GM19238 (cell line): ENCODE results near the gene GPR176.
A peak's percentile ranks its signal among the peaks of the same experiment; 100 is the strongest.

ENCODE experiments used
- DNase-seq: peaks from one replicate; pipeline ENCODE4 v3.0.0; 2011; ENCODE audit warnings: low spot score; ENCODE audit not compliant: insufficient read length

Gene GPR176

DNA sequence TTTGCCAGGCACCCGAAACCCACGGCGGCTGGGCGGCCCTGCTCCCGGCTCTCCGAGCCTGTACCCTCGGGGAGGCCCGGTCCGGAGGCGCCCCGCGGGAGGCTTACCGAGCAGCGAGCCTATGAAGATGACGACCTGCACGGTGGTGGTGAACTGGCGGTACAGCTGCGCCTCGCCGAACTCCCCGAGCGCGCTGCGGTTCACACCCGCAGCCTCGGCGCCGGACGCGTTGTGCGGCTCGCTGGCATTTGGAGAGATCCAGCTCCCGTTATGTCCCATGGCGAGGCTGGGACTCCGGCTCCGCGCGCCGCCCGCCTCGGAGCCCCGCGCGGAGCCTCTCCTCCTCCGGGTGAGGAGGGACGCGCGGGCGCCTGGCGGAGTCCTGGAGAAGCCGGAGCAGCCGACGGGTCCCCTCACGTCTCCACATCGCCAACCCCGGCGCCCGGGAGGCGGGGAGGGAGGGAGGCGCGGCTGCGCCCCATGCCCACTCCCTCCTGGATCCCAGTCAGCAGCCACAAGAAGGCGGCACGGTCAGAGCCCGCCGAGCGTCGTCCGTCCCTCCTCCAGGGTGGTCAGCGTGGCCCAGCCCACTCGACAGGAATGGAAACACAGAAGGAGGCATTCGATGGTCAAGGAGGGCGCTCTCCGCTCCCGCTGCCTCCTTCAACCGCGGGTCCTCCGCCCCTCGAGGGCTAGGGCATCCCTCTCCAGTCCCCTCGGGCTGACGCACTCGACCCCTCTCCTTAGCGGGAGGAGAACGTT lies at the start of gene GPR176:
GPR176 (minus strand) TSS at position 519 of the 762 bp plus-strand sequence; CDS start at position 279, 240 bp downstream.
- DNase-seq, result peak; percentile 19

DNA sequence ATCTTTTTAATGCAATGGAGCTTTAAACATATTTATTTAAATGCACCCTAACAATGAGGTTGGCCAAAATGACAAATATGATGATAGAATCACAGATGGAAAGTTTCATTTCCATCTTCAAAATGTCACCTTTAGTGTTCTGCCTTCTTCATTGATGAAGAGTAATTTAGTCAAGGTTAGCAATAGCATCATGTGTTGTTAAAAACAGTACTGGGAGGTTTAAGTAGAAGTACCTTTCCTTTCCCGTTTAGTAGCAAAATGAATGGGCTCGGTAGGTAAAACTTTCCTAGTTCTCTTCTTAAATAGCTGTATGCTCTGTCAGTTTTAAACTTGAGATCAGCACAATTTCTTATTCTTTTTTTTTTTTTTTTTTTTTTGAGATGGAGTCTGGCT lies 48.9 kb upstream of the GPR176 start:
- no peak for DNase-seq

GRCh38 chr15:39968273-39969001 lies 48.4 kb upstream of the GPR176 start:
- no peak for DNase-seq

- DNase-seq, result no peak
These were observed 46.5 kb upstream of the GPR176 start for GRCh38 chr15:39966521-39966920.

DNA sequence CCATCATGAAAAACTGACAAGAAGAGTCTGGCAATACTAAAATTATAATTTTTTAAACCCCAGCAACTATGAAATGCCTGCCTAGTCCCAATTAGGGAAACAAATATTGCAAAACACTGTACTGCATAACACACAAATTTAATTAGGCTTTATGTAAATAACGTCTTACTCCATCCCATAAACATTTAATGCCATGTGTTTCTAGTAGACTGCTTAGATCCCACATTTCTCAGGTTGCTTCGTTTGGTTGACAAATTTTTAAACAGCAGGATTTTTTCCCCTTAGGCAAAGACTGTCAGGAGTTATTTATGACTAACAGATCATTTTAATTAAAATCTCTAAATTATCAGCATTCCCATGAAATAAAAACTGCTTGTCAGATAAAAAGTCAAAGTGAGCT lies 43.7 kb upstream of the GPR176 start:
- no peak for DNase-seq

DNA sequence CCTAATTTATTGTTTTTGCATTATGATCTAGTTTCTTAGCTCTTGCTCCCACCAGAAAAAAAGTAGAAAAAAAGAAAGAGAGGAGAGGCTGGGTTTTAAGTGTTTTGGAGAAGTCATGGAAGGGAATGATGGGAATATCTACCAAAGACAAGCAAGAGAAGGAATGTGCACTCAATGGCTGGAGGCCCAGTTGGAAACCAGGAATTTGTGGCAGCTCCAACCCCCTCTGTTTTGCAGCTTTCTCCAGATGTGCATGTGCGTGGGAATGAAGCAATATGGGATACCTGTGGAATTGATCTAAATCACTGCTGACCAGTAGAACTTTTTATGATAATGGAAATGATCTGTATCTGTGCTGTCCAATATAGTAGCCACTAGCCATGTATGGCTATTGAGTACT lies 41.0 kb upstream of the GPR176 start:
- no peak for DNase-seq

DNA sequence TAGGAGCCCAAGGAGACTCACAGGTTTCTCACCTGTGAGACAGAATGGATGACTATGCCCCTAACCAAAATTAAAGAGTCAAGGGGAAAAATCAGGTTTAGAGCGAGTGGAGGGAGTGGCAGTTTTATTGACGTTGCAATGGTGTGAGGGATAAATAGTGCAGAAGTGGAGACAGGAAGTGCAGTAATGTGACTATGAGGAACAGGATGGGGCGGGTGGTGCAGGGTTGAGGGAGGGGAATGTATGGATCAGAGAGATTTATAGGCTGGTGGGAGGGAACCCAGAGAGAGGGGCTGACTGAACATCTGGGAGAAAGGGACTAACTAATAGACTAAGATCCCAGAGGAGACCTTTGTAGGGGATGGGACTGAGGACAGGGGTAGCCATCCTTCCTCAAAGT lies 40.3 kb upstream of the GPR176 start:
- DNase-seq, result no peak

GRCh38 chr15:39959411-39959810 lies 39.3 kb upstream of the GPR176 start:
- DNase-seq, result no peak

DNA sequence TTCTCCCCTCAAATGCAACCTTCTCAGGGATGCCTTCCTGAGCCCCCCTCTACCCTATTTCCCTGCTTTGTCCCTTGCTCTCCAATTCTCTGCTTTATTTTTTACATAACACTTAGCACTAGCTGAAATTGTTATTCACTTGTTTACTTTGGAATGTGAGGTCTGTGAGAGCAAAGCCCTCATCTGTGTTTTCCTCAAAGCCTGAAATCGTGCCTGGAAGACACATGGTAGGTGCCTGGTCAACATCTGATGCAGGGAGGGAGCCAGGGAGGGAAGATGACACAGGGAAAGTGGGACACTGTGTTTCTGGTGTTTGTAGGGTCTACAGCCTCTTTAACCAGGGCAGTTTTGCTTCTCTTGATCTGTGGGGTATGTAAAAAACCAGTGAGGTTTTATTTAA lies 37.4 kb upstream of the GPR176 start:
- DNase-seq, result no peak

GRCh38 chr15:39953521-39953920 lies 33.5 kb upstream of the GPR176 start:
- DNase-seq, result no peak

GRCh38 chr15:39951561-39951960 lies 31.5 kb upstream of the GPR176 start:
- DNase-seq, result no peak

GRCh38 chr15:39948817-39949216 lies 28.8 kb upstream of the GPR176 start:
- DNase-seq, result no peak

GRCh38 chr15:39947401-39948197 lies 27.5 kb upstream of the GPR176 start:
- DNase-seq, result no peak

DNA sequence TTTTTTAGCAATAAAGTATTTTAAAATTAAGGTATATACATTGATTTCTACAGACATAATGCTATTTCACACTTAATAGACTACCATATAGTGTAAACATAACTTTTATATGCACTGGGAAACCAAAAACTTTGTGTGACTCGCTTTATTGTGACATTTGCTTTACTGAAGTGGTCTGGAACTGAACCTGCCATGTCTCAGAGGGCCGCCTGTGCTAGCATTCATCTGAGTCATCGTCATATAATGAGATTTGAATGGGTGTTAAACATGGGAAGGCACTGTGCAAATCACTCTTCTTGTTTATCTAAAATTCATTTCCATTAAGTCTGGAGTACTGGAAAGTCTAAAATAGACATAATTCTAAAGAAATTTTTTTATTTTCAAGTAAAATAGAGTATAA lies 26.8 kb upstream of the GPR176 start:
- DNase-seq, result no peak

DNA sequence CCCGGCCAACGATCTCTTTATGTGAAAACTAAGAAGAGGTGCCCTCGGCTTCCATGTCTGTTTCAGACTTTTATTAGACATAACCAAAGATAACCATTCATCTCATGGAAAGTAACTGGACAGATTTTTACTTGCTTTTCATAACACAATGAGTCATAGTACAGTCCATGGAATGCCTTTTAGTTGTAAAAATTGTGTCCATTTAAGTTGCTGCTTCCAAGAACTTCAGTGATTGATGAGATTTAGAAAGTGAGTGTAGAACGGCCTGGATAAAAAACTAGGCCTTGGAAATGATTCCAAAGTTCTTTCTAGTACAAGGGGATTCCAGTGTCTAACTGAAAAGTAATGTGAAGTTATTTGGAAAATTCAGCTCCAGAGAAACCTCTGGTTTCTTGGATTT lies 24.7 kb upstream of the GPR176 start:
- no peak for DNase-seq

DNA sequence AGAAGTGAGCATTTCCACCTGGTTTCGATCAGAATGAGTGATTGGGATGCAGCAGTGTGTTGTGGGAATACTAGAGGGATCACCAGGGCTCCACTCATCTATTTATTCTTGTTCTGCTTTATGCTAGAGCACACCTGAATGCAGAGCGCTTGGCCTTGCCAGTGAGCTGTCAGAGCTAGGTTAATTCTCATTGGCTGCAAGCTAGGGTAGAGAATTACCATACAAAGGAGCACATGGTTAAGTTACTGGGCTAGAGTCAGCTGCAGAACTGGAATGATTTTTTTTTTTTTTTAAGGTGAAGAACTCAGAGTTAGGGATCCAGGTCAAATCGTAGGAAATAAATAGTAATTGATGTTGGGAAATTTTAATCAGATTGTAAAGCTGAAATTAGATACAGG lies 22.7 kb upstream of the GPR176 start:
- no peak for DNase-seq

- no peak for DNase-seq
These were observed 22.2 kb upstream of the GPR176 start for GRCh38 chr15:39942101-39942752.

- no peak for DNase-seq
These were observed 19.7 kb upstream of the GPR176 start for GRCh38 chr15:39939487-39940452.

- no peak for DNase-seq
These were observed 17.6 kb upstream of the GPR176 start for GRCh38 chr15:39937696-39938095.

DNA sequence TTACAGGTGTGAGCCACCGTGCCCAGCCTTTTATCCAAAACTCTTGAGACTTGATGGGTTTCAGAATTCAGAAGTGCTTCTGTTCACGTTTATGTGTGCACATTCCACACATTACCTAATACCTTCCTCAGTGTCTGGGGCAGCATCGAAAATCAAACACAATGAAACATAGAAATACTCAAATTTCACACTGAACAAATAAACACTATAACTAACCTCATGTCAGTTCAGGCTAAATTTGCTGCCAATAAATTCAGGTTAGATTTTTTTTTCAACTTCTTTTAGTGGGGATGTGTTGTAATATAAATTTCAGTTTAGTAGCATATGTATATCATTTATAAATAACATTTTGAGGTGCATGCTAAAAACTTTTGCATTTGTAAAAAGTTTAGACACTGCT lies 16.6 kb upstream of the GPR176 start:
- DNase-seq, result no peak
